PC-9 (cell line): ENCODE results near the gene ASCC1. TPM values are rescaled to one million over a fixed set of nuclear protein-coding genes. Genes with fewer than 3 reads are reported as not detected.
A peak's percentile ranks its signal among the peaks of the same experiment; 100 is the strongest.

ENCODE experiments used
- BruUV-seq: library from RNA; stranded (reverse); fragments of 400-500 nt; replicated peaks from 2 replicates; lab custom pipeline; 2021; lab: Mats Ljungman, UMichigan
- CTCF ChIA-PET: fragments of 300-600 bp; sonication (Branson Sonifier 250); formaldehyde crosslinking; loops from one replicate; lab custom pipeline; 2022; ENCODE audit warnings: antibody characterized with exemption; lab: Charles Lee
- POLR2A ChIA-PET: fragments of 300-600 bp; sonication (Branson Sonifier 250); formaldehyde crosslinking; loops from one replicate; lab custom pipeline; 2022; ENCODE audit warnings: antibody characterized with exemption; ENCODE audit not compliant: unreplicated experiment; lab: Charles Lee
- DNase-seq, 2 experiments: peaks; one replicate each; pipeline versions ENCODE4 v3.0.0 to v3.0.0-alpha.2; 2015 to 2022; ENCODE audit warnings: mixed read lengths in 1 of 2
- H2AFZ ChIP-seq: fragments of 200-600 bp; sonication (generic); 2 replicates; pipeline ENCODE4 v1.8.1; 2017; ENCODE audit warnings: antibody characterized with exemption
- H3F3A ChIP-seq: fragments of 200-600 bp; sonication (generic); 2 replicates; pipeline ENCODE4 v1.8.1; 2017; ENCODE audit warnings: antibody characterized with exemption, mild to moderate bottlenecking, low read depth; ENCODE audit not compliant: insufficient read depth
- H3K27ac ChIP-seq: fragments of 200-600 bp; sonication (generic); 2 replicates; pipeline ENCODE4 v1.6.1; 2016; ENCODE audit warnings: mixed run types
- H3K27me3 ChIP-seq: fragments of 200-600 bp; sonication (generic); 2 replicates; pipeline ENCODE4 v1.6.1; 2016; ENCODE audit warnings: low read depth, mixed run types; ENCODE audit not compliant: insufficient read depth
- H3K36me3 ChIP-seq: fragments of 200-600 bp; sonication (generic); 2 replicates; pipeline ENCODE4 v1.6.1; 2016; ENCODE audit warnings: low read depth, mixed run types
- H3K4me1 ChIP-seq: fragments of 200-600 bp; sonication (generic); replicated peaks from 2 replicates; pipeline ENCODE4 v1.6.1; 2016; ENCODE audit warnings: mixed run types; ENCODE audit not compliant: insufficient read depth
- H3K4me2 ChIP-seq: fragments of 200-600 bp; sonication (generic); 2 replicates; pipeline ENCODE4 v1.6.1; 2017; ENCODE audit warnings: mixed run types
- H3K4me3 ChIP-seq: fragments of 200-600 bp; sonication (generic); 2 replicates; pipeline ENCODE4 v1.6.1; 2016; ENCODE audit warnings: mixed run types
- H3K79me2 ChIP-seq: fragments of 200-600 bp; sonication (generic); 2 replicates; pipeline ENCODE4 v1.6.1; 2017; ENCODE audit warnings: low read depth, mixed run types
- H3K9me2 ChIP-seq: fragments of 200-600 bp; sonication (generic); 2 replicates; pipeline ENCODE4 v1.8.1; 2017; ENCODE audit warnings: mild to moderate bottlenecking; ENCODE audit not compliant: insufficient read depth
- H3K9me3 ChIP-seq: fragments of 200-600 bp; sonication (generic); 2 replicates; pipeline ENCODE4 v1.8.1; 2016; ENCODE audit warnings: low read depth; ENCODE audit not compliant: insufficient read depth
- H4K20me1 ChIP-seq: fragments of 200-600 bp; sonication (generic); 2 replicates; pipeline ENCODE4 v1.8.1; 2017; ENCODE audit not compliant: insufficient read depth
- EZH2 ChIP-seq: fragments of 200-600 bp; sonication (generic); IDR thresholded peaks from 2 replicates; pipeline ENCODE4 v1.8.0; 2017; ENCODE audit warnings: antibody characterized with exemption, low read depth
- intact Hi-C: fragments of 100-400 bp; cut with micrococcal nuclease; formaldehyde crosslinking; loops from one replicate; pipeline ENCODE4 v1.10.0; 2022; ENCODE audit not compliant: unreplicated experiment
- total RNA-seq: library from RNA; stranded (reverse); gene quantifications from 2 replicates; pipeline ENCODE4 v1.2.3, GENCODE V29; 2021
- TF ChIP-seq, protein P1 (sequence below): fragments of 200-600 bp; sonication (generic); conservative IDR thresholded peaks from 2 replicates; pipeline ENCODE4 v1.6.1; 2017; ENCODE audit warnings: mixed run types, antibody characterized with exemption, mild to moderate bottlenecking, moderate library complexity

Gene ASCC1
- total RNA-seq, 1 experiment from 2014 or later: 129 TPM

DNA sequence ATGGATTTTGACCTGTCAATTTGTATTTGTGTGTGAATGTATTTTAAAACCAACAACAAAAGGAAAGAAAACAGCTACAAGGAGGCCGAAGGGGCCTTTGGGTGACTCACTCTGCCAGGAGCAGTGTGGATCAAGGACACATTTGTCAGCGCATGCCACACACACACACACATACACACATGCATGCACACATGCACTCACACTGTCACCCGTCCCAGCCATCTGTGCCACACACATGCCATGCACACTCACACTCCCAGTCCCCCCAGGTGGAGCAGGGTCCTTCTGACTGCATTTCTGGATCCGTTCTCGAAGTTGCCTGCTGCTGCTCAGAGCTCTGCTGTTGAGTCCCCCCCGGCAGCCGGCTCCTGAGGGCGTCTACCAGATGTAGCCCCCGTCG is 153.7 kb downstream of the ASCC1 start:
- Histone ChIP-seq H3F3A (no peaks in the 10 kb centered on the region; the same call in 1 of the 2 replicates), H2AFZ (no peak overlapping the region), H3K4me1 (peaks cover 10% of the 10 kb centered on the region), H3K79me2 (no peaks in the 10 kb centered on the region), H3K9me3 (no peaks in the 10 kb centered on the region), H3K4me2 (no peak overlapping the region), H3K4me3 (no peak overlapping the region), H3K27me3 (no peaks in the 10 kb centered on the region), H3K27ac (no peak overlapping the region), H3K36me3 (no peaks in the 10 kb centered on the region), H4K20me1 (no peaks in the 10 kb centered on the region), H3K9me2 (no peaks in the 10 kb centered on the region)
- intact Hi-C loops: no loop called here
- no peak for DNase-seq
- ChIA-PET CTCF (no interaction called here), POLR2A (no interaction called here)
- TF ChIP-seq, protein P1, sequence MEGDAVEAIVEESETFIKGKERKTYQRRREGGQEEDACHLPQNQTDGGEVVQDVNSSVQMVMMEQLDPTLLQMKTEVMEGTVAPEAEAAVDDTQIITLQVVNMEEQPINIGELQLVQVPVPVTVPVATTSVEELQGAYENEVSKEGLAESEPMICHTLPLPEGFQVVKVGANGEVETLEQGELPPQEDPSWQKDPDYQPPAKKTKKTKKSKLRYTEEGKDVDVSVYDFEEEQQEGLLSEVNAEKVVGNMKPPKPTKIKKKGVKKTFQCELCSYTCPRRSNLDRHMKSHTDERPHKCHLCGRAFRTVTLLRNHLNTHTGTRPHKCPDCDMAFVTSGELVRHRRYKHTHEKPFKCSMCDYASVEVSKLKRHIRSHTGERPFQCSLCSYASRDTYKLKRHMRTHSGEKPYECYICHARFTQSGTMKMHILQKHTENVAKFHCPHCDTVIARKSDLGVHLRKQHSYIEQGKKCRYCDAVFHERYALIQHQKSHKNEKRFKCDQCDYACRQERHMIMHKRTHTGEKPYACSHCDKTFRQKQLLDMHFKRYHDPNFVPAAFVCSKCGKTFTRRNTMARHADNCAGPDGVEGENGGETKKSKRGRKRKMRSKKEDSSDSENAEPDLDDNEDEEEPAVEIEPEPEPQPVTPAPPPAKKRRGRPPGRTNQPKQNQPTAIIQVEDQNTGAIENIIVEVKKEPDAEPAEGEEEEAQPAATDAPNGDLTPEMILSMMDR: no peak
- no peak for TF ChIP-seq EZH2
- no TSS peak for BruUV-seq

DNA sequence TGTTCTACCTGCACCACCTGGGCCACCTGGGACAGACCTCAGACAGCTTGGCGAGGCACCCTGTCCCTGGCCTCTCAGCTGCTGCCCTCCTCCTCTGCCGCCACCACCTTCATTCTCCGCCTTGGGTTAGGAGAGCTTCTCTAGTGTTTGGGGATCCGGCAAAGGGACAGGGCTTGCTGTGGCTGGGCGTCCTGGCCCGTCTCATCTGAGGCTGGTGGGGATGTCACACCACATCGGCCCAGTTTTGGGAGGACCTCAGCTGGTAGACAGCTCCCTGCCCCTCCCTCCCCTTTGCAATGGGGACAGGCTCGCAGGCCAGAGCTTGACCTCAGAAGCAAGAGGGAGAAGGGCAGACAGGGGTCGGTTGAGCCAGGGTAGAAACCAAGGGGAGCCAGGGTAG is 154.1 kb downstream of the ASCC1 start:
- H3K4me2 ChIP-seq: no peak overlapping the region
- intact Hi-C loops: no loop called here
- no peaks in the 10 kb centered on the region for H3K79me2 ChIP-seq
- ChIA-PET POLR2A (no interaction called here), CTCF (interaction anchor here (0.5 to 0.7 kb wide), 2 partner anchors 11 to 13 kb away, joined by 3 to 5 read pairs; no protein-coding TSS in a partner anchor)
- H3K27ac ChIP-seq: no peak overlapping the region
- H3K9me3 ChIP-seq: no peaks in the 10 kb centered on the region
- H3K4me3 ChIP-seq: no peak overlapping the region
- H3K9me2 ChIP-seq: no peaks in the 10 kb centered on the region
- no peaks in the 10 kb centered on the region for H4K20me1 ChIP-seq
- peaks cover 10% of the 10 kb centered on the region for H3K4me1 ChIP-seq
- H3K27me3 ChIP-seq: no peaks in the 10 kb centered on the region
- H3K36me3 ChIP-seq: no peaks in the 10 kb centered on the region
- H3F3A ChIP-seq: no peaks in the 10 kb centered on the region; the same call in 1 of the 2 replicates
- H2AFZ ChIP-seq: no peak overlapping the region
- no TSS peak for BruUV-seq
- TF ChIP-seq, protein P1: no peak
- TF ChIP-seq EZH2: no peak
- no peak for DNase-seq

DNA sequence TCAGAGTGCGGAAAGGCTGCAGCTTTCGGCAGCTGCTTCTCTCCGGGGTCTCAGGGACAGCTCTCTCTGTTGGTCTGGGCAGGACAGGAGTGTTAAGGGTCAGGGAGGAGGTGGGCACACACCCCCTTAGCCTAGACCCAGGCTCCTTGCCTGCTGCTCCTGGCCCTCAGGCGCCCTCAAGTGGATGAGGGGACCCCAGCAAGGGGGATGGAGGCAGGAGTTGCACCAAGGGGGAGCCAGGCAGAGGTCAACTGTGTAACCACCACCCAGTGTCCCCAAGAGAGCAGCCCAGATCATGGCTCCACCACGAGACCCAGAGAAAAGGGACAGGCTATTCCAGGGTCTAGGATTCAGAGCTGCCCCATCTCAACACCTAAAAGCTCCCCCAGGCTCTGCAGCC is 154.6 kb downstream of the ASCC1 start:
- Histone ChIP-seq H4K20me1 (no peaks in the 10 kb centered on the region), H3K4me3 (no peak overlapping the region), H3K27me3 (no peaks in the 10 kb centered on the region), H3K4me2 (no peak overlapping the region), H3K36me3 (no peaks in the 10 kb centered on the region), H3K4me1 (peaks cover 10% of the 10 kb centered on the region), H3K27ac (no peak overlapping the region), H3F3A (no peaks in the 10 kb centered on the region; the same call in 1 of the 2 replicates), H3K9me3 (no peaks in the 10 kb centered on the region), H3K9me2 (no peaks in the 10 kb centered on the region), H3K79me2 (no peaks in the 10 kb centered on the region), H2AFZ (no peak overlapping the region)
- ChIA-PET CTCF (interaction anchor here (0.5 to 0.7 kb wide), 2 partner anchors 11 to 13 kb away, joined by 3 to 5 read pairs; no protein-coding TSS in a partner anchor), POLR2A (interaction anchor here (0.5 to 0.6 kb wide), 2 partner anchors 11 to 65 kb away, joined by 3 to 15 read pairs; no protein-coding TSS in a partner anchor)
- DNase-seq: no peak
- TF ChIP-seq, protein P1: peak; percentile 23; the same call in 1 of the 2 replicates
- TF ChIP-seq EZH2: no peak
- BruUV-seq: no TSS peak
- intact Hi-C loops: no loop called here
